HG03342 (cell line): ENCODE measurements around the gene IL6R.
"Not testable (repeated sequence)": the region's sequence is repeated elsewhere in the genome, so short reads cannot be mapped to it uniquely, and the experiment has no call there.

Source experiments
- ATAC-seq: cut with Tn5 transposase; IDR thresholded peaks from one replicate; pipeline ENCODE4 v1.9.1; 2021; ENCODE audit warnings: mild to moderate bottlenecking, moderate library complexity; ENCODE audit not compliant: unreplicated experiment

The IL6R gene

DNA sequence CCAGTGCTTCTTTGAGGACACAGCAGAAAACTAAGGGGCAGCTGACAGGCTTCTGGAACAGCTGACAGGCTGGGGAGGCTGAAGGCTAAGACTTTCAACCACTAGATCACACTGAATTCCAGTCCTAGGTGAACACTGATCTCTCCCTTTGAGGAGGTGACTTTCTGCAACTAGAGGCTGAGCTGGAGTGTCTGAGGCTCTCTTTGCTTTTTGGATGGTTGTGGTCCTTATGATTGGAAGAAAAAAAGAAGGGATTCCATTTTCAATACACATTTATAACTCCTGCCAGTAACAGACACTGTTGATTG, 1.4 kb downstream of the IL6R start:
- no peak for ATAC-seq

DNA sequence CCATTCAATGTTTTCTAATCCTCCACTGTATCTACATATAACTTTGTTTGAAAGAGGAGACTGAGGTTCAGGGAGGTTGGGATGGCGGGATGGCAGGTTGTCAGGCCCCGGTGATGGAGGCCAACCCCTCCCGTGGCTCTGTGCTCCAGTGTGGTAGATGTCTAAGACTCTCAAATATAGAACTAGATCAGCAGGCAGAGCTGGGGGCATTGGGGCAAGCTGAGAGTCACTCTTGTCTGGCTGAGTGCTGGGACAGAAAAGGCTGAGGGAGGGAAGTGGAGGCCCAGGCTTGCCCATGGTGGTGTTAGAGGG, 1.7 kb downstream of the IL6R start:
- no peak for ATAC-seq

DNA sequence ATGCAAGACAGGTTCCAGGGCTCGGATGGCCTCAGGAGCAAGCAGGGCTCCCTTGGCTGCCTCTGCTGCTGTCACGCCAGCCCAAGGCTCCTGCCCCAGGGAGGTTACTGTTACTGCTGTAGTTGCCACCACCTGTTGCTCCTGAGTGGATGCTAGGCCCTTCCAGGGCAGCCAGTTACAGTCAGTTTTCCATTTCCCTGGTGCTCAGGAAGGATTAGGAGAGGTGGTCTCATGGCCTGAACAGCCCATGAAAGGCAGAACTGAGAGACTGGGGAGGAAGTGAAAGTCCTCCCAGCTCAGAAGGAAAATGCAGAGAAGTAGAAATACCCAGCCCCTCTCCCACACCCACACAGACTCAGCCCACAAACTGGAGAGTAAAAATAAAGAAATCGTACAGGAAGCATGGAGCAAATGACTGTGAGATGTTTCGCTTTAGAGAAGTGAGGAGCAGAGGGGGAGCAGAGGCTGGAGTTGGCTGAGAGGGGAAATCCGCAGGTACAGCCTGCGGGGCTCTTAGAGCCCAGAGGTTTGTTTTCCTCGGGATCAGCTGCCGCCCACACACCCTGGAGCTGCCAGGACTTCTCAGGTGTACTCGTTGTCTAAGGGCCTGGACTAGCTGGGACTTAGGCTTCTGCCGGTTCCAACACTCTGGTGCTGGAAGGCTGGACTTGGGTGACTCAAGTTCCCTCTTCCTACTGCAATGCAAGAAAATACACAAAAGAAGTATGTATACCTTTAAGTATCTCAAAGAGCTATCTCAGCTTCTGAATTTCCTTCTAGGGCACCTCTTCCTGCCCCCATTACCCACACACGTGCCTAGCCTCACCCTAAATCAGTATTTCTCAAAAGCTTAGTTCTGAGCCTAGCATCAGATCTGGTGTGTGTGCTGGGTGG, 2.3 kb downstream of the IL6R start:
- no peak for ATAC-seq

DNA sequence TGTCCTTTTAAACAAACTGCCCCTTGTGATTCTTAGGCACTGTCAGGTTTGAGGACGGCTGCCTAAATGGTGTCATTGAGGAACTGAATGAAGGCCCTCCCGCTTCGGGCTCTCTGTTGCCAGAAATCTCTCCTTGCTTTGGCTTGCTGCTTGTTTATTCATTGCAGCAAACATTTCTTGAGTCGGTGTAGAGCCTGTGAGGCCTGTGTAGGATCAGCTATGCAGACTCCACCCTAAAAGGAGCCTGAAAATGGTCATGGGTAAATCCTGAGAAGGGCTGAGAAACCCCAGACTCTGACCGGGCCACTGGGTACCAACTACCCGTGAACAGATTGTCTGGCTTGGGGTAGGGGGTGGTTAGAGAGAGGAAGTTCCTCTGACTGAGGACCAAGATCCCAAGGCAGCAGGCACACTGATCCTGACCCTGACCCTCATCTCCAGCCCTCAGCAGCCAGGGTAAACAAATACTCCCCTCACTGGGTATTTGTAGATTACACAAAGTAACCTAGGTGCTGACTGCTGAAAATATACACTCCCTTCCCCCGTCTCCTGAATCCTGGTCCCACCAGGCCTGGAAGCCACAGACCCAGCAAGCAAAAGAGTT, 3.1 kb downstream of the IL6R start:
- no peak for ATAC-seq

DNA sequence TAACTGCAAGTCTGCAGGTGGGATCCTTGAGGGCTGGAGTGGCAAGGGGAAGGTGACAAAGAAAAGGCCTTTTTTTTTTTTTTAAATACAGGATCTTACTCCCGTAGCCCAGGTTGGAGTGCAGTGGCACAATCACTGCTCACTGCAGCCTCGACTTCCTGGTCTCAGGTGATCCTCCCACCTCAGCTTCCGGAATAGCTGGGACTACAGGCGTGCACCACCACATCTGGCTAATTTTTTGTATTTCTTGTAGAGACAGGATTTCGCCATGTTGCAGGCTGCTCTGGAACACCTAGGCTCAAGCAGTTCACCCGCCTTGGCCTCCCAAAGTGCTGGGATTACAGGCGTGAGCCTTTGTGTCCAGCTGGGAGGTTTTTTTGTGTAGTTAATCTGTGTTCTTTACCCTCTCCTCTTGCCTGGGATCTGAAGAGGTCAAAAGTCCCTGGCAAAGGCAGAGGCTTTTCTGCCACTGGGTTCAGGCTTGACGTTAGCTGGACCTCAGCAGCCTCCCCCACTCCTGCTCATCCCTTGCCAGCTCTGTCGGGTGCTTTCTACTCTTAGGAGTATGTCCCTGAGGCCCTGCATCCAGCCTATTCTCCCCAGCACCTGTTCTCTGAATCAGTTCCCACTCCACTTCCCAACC, 5.2 kb downstream of the IL6R start:
- no peak for ATAC-seq

DNA sequence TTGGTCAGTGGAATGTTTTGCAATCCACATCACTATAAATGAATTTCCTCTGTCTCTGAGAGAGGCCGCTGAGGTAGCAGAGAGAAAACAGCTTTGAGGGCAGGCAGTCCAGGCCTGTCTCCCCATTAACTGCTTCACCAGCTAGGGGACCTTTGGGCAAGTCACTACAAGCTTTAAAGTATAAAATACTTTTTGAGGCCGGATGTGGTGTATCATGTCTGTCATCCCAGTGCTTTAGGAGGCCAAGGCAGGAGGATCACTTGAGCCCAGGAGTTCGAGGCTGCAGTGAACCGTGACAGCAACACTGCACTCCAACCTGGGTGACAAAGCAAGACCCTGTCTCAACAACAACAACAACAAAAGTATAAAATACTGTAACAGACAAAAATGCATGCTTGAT, 6.4 kb downstream of the IL6R start:
- no peak for ATAC-seq

DNA sequence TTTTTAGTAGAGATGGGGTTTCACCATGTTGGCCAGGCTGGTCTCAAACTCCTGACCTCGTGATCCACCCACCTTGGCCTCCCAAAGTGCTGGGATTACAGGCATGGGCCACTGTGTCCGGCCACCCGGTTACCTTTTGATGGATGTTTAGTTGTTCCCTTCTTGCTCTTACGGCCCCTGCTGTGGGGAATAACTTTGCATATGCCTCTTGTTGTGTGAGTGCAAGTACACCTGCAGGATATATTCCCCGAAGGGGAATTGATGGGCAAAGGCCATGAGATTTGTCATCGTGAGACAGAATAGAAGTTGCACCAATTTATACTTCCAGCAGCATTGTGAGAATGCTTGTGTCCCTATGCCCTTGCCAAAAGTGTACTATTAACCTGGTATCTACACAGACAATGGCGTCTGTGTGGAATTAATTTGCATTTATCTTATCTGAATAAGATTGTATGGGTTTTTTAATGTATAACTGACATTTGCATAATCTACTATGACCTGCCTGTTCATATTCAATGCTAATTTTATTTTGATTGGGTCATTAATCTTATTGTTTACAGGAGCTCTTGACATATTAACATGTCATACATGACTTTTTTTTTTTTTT, 8.1 kb downstream of the IL6R start:
- no peak for ATAC-seq

DNA sequence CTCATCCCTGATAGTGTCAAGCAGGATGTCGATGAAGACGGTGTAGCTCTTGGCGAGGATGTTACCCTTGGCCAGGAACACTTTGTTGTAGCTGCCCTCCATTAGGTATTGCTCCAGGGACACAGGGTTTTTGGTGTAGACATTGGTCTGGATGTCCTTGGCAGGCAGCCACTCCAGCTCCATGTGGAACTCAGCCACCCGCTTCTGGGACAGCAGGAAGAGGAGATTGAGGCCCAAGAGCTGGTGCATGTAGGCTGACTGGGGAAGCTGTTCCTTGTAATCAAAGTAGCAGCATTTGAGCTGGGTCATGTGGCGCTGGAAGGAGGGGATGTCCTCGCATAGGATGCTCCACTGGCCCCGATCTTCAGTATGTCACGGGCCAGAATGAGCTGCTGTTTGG, 9.5 kb downstream of the IL6R start:
- ATAC-seq, result no peak

DNA sequence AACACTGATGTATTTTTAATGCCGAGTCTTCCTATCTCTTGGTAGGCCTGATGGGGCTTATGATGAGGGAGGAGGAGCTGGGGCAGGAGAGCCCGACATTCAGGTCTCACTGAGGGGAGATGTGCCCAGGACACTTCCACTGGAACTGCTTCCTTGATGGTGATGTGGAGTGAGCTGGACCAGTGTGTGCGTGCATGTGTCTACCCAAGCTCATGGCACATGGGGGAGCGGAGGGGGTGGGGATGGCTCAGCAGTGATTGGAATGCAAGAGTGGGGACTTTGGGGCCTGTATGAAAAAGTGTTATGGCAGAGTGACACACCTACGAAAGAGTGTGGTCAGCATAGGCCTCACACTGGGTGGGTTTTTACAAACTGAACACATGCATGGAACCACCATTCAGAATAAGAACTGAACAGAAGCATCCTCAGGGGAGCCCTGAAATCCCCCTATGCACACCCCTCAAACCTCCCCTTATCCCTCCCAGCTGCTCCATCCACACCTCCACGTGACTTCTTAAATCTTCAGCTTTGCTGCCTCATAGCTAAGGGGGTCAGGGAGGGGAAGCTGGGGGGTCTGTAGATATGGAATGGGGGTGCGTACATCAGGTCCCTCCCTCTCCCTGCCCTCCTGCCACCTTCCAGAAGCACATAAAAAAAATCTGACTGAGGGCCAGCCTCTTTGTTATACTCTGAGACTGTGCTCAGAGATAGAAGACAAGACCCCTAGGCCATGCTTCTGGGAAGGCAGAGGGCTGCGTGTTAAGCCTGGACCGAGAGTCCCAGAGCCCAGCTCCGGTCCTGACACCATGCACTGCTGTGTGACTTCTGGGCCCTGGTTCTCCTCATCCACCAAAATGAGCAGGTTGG, 11.6 kb downstream of the IL6R start:
- ATAC-seq, result no peak

DNA sequence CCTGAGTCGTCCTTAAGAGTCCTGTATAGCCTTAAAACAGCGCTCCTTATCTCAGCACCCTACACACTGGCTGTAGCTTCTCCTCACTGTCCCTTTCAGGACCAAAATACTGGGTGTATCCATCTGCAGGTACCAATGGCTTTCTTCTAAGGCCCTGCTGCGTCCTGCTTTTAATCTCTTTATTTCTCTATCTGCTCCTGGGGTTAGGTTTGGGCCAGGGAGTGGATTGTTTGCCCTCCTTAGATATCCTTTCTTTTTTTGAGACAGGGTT, 12.1 kb downstream of the IL6R start:
- no peak for ATAC-seq

DNA sequence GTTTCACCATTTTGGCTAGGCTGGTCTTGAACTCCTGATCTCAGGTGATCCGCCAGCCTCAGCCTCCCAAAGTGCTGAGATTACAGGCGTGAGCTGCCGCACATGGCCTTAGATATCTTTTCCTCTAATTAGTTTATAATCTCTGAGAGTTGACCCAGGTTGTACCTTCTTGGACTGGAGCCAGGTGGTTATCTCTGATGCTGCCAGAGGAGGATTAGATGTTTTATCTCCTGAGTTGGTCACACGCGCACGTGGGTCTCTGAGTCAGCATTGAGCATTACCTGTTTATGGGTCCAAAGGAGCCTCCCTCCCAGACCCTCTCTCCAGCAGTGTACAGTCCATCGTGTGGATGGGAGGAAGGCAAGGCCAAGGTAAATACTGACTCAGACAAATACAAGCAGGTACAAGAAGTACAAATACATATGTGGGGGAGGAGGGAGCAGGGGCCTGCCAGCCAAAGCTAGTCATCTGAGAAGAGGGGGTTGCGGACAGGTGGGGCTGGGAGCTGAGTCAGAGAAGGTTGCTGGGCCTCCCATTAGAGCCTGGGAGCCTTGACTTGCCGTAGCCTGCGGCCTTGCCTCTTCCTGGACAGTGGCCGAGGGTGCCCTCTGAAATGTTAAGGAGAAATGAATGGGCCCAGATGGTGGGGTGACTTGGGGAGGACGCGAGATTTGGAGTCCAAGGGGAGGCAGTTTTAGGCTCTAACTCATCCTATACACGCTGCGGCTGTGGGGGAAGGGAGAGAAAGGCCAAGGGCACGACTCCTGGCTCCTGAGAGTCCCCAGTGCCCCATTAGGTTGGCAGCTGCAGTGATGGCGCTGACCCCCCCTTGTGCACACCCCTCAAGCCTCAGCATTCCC, 13.1 kb downstream of the IL6R start:
- no peak for ATAC-seq

DNA sequence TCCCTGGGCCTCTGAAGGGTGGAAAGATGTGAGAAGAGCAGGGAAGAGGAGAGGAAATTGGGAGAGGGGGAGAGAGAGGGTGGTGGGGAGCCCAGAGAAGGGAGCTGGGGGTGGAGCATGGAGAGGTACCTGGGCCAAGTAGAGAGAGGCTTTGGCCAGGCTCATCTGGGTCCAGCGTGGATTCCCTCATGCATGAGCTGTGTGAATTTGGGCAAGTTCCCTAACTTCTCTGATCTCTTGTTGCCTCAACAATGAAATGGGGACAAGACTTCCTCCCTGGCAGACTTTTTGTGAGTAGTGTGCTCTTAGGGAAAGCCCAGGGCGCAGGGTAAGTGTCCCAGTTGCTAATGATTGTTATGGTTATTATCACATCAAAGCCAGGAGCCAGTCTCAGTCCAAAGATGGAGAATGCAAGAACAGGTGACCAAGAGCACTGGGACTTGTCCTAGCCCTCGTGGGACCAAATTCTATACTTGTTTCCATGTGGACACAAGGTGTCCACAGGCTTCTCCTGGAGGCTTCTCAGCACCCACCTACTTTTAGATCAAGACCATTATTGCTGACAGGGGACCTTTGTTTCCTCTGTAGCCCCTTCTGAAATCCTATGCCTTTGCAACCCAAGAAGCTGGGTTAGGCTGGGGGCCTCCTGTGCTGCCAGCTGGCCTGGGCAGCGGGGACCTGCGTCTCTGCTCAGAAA, 13.9 kb downstream of the IL6R start:
- ATAC-seq, result no peak

DNA sequence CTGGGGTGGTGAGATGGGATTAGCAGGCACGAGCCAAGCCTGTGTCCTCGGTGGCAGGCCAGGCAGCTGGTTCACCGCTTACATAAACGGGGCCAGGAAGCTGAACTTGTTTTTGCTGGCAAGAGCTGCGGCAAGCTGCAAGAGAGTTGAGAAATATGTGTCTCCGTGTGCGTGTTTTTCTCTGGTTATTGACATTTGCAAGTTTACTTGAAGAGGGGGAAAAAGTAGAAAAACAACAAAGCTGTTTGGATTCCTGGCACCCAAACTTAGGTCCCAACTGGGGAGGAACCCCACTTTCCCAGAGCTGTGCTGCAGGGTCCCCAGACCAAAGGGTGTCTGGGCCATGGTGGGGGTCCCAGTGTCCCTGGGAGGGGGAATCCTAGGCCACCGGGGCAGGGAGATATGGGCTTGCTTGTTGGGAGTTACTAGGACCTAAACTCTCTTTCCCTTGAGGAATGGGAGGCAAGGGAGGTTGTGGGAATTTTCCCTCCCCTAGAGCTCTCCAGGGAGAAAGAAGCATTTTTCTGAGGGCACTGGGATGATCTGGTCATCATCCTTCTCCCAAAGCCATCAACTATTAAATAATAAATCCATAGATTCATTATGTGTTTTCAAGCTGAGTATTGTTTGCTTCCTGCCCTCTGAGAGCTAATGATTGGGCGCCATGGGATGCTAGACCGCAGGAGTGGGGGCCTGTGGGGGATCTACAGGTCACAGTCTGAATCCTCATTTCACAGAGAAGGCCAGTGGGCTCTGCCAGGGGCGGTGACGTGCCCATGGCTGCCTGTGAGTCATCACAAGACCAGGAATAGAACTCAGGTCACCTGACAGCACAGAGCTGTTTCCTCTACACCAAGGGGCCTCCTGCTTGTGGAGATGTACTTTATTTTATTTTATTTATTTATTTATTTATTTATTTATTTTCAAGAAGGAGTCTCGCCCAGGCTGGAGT, 14.8 kb downstream of the IL6R start:
- no peak for ATAC-seq

DNA sequence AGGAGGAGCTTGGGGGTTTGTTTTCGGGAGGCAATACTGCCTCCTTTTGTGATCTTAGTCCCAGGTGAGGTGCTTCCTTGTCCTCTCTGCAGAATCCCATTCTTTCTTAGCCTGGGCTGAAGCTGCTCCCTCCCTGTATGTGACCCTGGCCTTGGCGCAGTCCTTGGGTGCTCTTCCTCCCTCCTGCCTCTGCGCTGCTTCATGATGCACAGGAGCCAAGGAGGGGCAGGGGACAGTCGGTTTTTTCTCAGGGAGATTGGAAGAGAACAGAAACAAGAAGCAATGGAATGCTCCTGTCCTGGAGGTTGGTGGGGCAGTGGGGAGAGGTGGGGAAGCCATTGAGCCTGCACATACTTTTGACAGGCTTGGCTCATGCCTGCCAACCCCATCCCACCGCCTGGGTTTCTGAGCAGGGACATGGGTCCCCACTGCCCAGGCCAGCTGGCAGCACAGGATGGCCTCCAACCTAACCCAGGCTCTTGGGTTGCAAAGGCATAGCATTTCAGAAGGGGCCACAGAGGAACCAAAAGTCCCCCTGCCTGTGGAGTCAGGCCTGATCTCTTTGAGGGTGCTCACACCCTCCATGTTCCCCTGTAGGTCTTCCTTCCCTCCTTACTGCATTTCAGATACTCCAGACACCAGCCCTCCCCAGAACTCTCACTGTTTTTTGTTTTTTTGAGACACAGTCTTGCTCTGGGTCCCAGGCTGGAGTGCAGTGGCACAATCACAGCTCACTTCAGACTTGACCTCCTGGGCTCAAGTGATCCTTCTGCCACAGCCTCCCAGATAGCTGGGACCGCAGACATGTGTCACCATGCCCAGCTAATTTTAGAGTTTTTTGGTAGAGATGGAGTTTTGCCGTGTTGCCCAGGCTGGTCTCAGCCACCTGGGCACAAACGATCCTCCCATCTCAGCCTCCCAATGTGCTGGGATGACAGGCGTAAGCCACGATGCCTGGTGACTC, 16.1 kb downstream of the IL6R start:
- no peak for ATAC-seq

DNA sequence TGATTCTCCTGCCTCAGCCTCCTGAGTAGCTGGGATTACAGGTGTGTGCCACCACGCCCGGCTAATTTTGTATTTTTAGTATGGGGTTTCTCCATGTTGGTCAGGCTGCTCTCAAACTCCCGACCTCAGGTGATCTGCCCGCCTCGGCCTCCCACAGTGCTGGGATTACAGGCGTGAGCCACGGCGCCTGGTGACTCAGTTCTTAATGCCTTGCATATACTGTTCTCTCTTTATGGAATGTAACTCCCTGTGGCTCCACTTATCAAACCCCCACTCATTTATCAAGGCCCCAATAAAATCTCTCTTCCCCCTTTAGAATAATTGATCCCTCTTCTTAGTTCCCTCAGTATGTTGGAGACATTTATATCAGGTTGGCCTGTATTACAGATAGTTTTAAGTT, 16.9 kb downstream of the IL6R start:
- not testable (repeated sequence) for ATAC-seq

DNA sequence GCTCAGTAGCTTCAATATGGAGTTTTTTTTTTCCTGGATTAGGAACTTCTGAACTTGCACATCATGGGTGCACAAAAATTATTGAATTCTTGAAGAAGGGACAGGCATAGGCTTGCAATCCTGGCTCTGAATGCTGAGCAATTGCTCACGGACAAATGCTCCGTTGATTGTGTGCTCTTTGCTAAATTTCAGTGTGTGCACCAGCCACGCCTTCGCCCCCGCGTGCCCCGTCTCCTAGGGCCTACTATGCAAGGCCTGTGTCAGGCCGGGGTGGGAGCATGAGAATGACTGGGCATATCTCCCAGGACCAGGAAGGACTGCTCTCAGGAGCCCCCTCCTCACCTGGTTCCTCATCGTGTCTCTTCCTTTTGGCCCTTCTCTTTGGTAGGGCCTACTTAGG, 17.4 kb downstream of the IL6R start:
- no peak for ATAC-seq

DNA sequence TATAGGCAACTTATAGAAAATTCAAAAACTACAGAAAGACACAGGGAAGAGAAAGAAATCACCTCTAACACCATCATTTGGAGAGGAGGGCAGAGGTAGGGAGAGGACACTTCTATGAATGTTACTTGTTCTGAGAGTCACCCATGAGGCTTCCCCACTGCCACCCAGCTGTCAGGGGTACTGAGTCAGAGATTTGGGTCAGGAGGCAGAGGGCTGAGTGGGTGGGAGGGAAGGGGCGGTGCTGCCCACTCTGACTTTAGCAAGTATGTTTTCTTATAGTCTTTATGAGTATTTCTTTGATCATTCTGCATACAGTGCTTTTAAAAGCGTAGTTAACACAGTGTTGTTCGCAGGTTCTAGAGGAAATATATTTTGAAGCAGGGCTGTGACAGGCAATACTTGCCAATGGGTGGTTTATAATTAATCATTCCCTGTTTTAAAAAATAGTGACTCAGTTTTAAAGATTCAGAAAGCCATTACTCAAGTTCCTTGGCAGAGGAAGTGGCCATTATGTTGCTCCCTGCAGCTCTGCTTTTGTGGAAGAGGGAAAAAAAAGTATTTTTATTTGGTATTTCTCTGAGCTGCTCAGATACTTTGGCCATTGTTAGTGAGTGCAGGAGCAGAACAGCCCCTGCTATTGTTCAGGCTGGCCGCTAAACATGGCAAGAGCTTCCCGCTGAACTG, 18.3 kb downstream of the IL6R start:
- ATAC-seq, result no peak
